HepG2 (cell line): ENCODE results near the gene BUD23. TPM values are rescaled to one million over a fixed set of nuclear protein-coding genes. Genes with fewer than 3 reads are reported as not detected.

Experiments
- ARID5B ChIP-seq: IDR thresholded peaks from 2 replicates; pipeline ENCODE4 v1.4.0; 2020; ENCODE audit warnings: mild to moderate bottlenecking, missing genetic modification reagents
- ATAD3A ChIP-seq: sonication (generic); formaldehyde crosslinking; IDR thresholded peaks from 2 replicates; pipeline ENCODE4 v1.4.0; 2020; ENCODE audit warnings: missing genetic modification reagents
- CHD2 ChIP-seq: IDR thresholded peaks from 2 replicates; pipeline ENCODE4 v1.6.1; 2011; ENCODE audit warnings: low read depth, low read length, improper control_type of control experiment
- DBP ChIP-seq: sonication (generic); formaldehyde crosslinking; IDR thresholded peaks from 2 replicates; pipeline ENCODE4 v1.4.0; 2020; ENCODE audit warnings: missing genetic modification reagents; ENCODE audit errors: not compliant biosample characterization
- GATAD1 ChIP-seq: IDR thresholded peaks from 2 replicates; pipeline ENCODE4 v1.6.1; 2016; ENCODE audit warnings: missing genetic modification reagents, missing compliant biosample characterization
- PRPF4 ChIP-seq: fragments of 200-400 bp; formaldehyde crosslinking; IDR thresholded peaks from 2 replicates; pipeline ENCODE4 v1.6.1; 2016; ENCODE audit warnings: low read length, low read depth; ENCODE audit not compliant: poor library complexity, severe bottlenecking
- SP140L ChIP-seq: sonication (generic); formaldehyde crosslinking; IDR thresholded peaks from 2 replicates; pipeline ENCODE4 v1.4.0; 2020; ENCODE audit warnings: missing genetic modification reagents, borderline replicate concordance
- SRY ChIP-seq: sonication (generic); formaldehyde crosslinking; IDR thresholded peaks from 2 replicates; pipeline ENCODE4 v1.8.0; 2022; ENCODE audit warnings: mild to moderate bottlenecking, missing genetic modification reagents
- ZBTB1 ChIP-seq: sonication (generic); formaldehyde crosslinking; IDR thresholded peaks from 2 replicates; pipeline ENCODE4 v1.4.0; 2020; ENCODE audit warnings: missing genetic modification reagents, borderline replicate concordance
- ZNF264 ChIP-seq: sonication (generic); formaldehyde crosslinking; IDR thresholded peaks from 2 replicates; pipeline ENCODE4 v1.4.0; 2020; ENCODE audit warnings: missing genetic modification reagents
- ZNF570 ChIP-seq: sonication (generic); formaldehyde crosslinking; IDR thresholded peaks from 2 replicates; pipeline ENCODE4 v1.4.0; 2020; ENCODE audit warnings: mild to moderate bottlenecking, missing genetic modification reagents, borderline replicate concordance
- ZNF577 ChIP-seq: sonication (generic); formaldehyde crosslinking; IDR thresholded peaks from 2 replicates; pipeline ENCODE4 v1.4.0; 2020; ENCODE audit warnings: mild to moderate bottlenecking, low read depth, missing genetic modification reagents, borderline replicate concordance
- ZXDC ChIP-seq: sonication (generic); formaldehyde crosslinking; IDR thresholded peaks from 2 replicates; pipeline ENCODE4 v1.5.0; 2020; ENCODE audit warnings: mild to moderate bottlenecking, missing genetic modification reagents
- polyA plus RNA-seq, 8 experiments: library from polyadenylated mRNA; depleted of rRNA in 3 of 8; stranded (reverse) in 7 of 8; unstranded in 1 of 8; fragments of >200 nt; fragmentation: Illumina TruSeq in 4 of 8; extraction: Trizol in 4 of 8; gene quantifications; 2 replicates each; pipeline versions ENCODE4 v1.2.1 to v1.2.3, GENCODE V29; 2011 to 2016; ENCODE audit warnings: low read depth in 4 of 8, missing spikeins in 1 of 8, mixed read lengths in 1 of 8; ENCODE audit not compliant: insufficient read depth in 1 of 8
- total RNA-seq, 5 experiments: library from RNA; depleted of rRNA; stranded (reverse); fragments of >200 nt; fragmentation: Illumina TruSeq; extraction: Trizol; gene quantifications; 2 replicates each; pipeline ENCODE4 v1.2.3, GENCODE V29; 2016; ENCODE audit warnings: low read depth in 1 of 5
- TF ChIP-seq, protein P1 (sequence below): sonication (generic); formaldehyde crosslinking; IDR thresholded peaks from 2 replicates; pipeline ENCODE4 v1.4.0; 2020; ENCODE audit warnings: mild to moderate bottlenecking, missing genetic modification reagents
- TF ChIP-seq, protein P2 (sequence below): sonication (generic); formaldehyde crosslinking; IDR thresholded peaks from 2 replicates; pipeline ENCODE4 v1.4.0; 2020; ENCODE audit warnings: missing genetic modification reagents

Gene BUD23
- total and polyA plus RNA-seq, 2 of the 13 experiments (the other 11 are each of a cell fraction or from before 2014, with no cell fraction given), result 47.5 to 54.5 TPM

GRCh38 chr7:73738612-73739386, 55.4 kb downstream of the BUD23 start, which contains the start of gene ABHD11 (continued):
- TF ChIP-seq ZNF577 (CRISPR knock-in tag) (no peak), ZNF264 (CRISPR knock-in tag) (0 out of 2 replicates have a peak, but pooled peaks have one; percentile 12), PRPF4 (no peak), ZBTB1 (CRISPR knock-in tag) (no peak), ZNF570 (CRISPR knock-in tag) (no peak), CHD2 (peak; percentile 90), ARID5B (CRISPR knock-in tag) (peak; percentile 44; the same call in 1 of the 2 replicates), GATAD1 (CRISPR knock-in tag) (peak; percentile 66; the same call in 1 of the 2 replicates), ATAD3A (CRISPR knock-in tag) (no peak), SP140L (CRISPR knock-in tag) (no peak), SRY (CRISPR knock-in tag) (peak; percentile 56; the same call in 1 of the 2 replicates), DBP (peak; percentile 67), ZXDC (no peak)
- TF ChIP-seq, protein P1, sequence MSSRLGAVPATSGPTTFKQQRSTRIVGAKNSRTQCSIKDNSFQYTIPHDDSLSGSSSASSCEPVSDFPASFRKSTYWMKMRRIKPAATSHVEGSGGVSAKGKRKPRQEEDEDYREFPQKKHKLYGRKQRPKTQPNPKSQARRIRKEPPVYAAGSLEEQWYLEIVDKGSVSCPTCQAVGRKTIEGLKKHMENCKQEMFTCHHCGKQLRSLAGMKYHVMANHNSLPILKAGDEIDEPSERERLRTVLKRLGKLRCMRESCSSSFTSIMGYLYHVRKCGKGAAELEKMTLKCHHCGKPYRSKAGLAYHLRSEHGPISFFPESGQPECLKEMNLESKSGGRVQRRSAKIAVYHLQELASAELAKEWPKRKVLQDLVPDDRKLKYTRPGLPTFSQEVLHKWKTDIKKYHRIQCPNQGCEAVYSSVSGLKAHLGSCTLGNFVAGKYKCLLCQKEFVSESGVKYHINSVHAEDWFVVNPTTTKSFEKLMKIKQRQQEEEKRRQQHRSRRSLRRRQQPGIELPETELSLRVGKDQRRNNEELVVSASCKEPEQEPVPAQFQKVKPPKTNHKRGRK, result no peak
- TF ChIP-seq, protein P2, sequence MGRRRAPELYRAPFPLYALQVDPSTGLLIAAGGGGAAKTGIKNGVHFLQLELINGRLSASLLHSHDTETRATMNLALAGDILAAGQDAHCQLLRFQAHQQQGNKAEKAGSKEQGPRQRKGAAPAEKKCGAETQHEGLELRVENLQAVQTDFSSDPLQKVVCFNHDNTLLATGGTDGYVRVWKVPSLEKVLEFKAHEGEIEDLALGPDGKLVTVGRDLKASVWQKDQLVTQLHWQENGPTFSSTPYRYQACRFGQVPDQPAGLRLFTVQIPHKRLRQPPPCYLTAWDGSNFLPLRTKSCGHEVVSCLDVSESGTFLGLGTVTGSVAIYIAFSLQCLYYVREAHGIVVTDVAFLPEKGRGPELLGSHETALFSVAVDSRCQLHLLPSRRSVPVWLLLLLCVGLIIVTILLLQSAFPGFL (CRISPR knock-in tag), result no peak
